OCI-LY7 (cell line): Measurements from ENCODE around the gene GLRA3. TPM values are rescaled to one million over a fixed set of nuclear protein-coding genes. Genes with fewer than 3 reads are reported as not detected.

ENCODE experiments used
- BruUV-seq: library from RNA; stranded (reverse); fragments of 400-500 nt; replicated peaks from 2 replicates; lab custom pipeline; 2021; lab: Mats Ljungman, UMichigan
- CTCF ChIA-PET: fragments of 300-600 bp; sonication (Branson Sonifier 250); formaldehyde crosslinking; loops from one replicate; lab custom pipeline; 2022; ENCODE audit warnings: antibody characterized with exemption; ENCODE audit not compliant: unreplicated experiment; lab: Charles Lee
- POLR2A ChIA-PET: fragments of 300-600 bp; sonication (Branson Sonifier 250); formaldehyde crosslinking; loops from one replicate; lab custom pipeline; 2022; ENCODE audit warnings: antibody characterized with exemption; lab: Charles Lee
- DNase-seq: peaks from one replicate; pipeline ENCODE4 v3.0.0-alpha.2; 2015; ENCODE audit warnings: low spot score
- H2AFZ ChIP-seq: fragments of 200-600 bp; sonication (generic), shearing (Covaris generic); 2 replicates; pipeline ENCODE4 v1.6.1; 2014; ENCODE audit warnings: mild to moderate bottlenecking, antibody characterized with exemption, low read length, moderate library complexity
- H3K27ac ChIP-seq: fragments of 200-600 bp; sonication (generic); 2 replicates; pipeline ENCODE4 v1.5.1; 2014; ENCODE audit warnings: mixed run types, low read depth, mild to moderate bottlenecking, moderate library complexity, low read length, inconsistent platforms; ENCODE audit not compliant: poor library complexity, severe bottlenecking
- H3K36me3 ChIP-seq: fragments of 200-600 bp; sonication (generic); 2 replicates; pipeline ENCODE4 v1.6.1; 2014; ENCODE audit warnings: mild to moderate bottlenecking, antibody characterized with exemption, low read length, moderate library complexity, mixed read lengths; ENCODE audit not compliant: insufficient read depth
- H3K4me1 ChIP-seq: fragments of 200-600 bp; sonication (generic); 2 replicates; pipeline ENCODE4 v1.5.1; 2014; ENCODE audit warnings: mild to moderate bottlenecking, low read length; ENCODE audit not compliant: insufficient read depth, poor library complexity, severe bottlenecking
- H3K4me2 ChIP-seq: fragments of 200-600 bp; sonication (generic); 2 replicates; pipeline ENCODE4 v1.6.1; 2014; ENCODE audit warnings: mild to moderate bottlenecking, low read length
- H3K4me3 ChIP-seq: fragments of 200-600 bp; sonication (generic); 2 replicates; pipeline ENCODE4 v1.5.1; 2014; ENCODE audit warnings: mild to moderate bottlenecking, low read depth, low read length; ENCODE audit not compliant: poor library complexity, severe bottlenecking
- H3K79me2 ChIP-seq: fragments of 200-600 bp; sonication (generic); 2 replicates; pipeline ENCODE4 v1.6.1; 2016; ENCODE audit warnings: low read depth, mild to moderate bottlenecking, low read length, moderate library complexity, mixed read lengths; ENCODE audit not compliant: insufficient read depth
- H3K9me2 ChIP-seq: fragments of 200-600 bp; sonication (generic); 2 replicates; pipeline ENCODE4 v1.6.1; 2016; ENCODE audit warnings: mild to moderate bottlenecking, low read length, mixed read lengths; ENCODE audit not compliant: insufficient read depth
- H3K9me3 ChIP-seq: fragments of 200-600 bp; sonication (generic); 2 replicates; pipeline ENCODE4 v1.6.1; 2014; ENCODE audit warnings: mild to moderate bottlenecking, mixed run types, low read length, mixed read lengths
- H4K20me1 ChIP-seq: fragments of 200-600 bp; sonication (generic); 2 replicates; pipeline ENCODE4 v1.6.1; 2014; ENCODE audit warnings: mild to moderate bottlenecking, antibody characterized with exemption, low read length, moderate library complexity, mixed read lengths; ENCODE audit not compliant: insufficient read depth
- EZH2phosphoT487 ChIP-seq: fragments of 200-600 bp; sonication (generic); IDR thresholded peaks from 2 replicates; pipeline ENCODE4 v1.6.1; 2018; ENCODE audit warnings: low read depth, borderline replicate concordance, mild to moderate bottlenecking, mixed run types, antibody characterized with exemption, low read length, moderate library complexity, mixed read lengths
- intact Hi-C: fragments of 100-400 bp; cut with micrococcal nuclease; formaldehyde crosslinking; loops from one replicate; pipeline ENCODE4 v1.10.0; 2022; ENCODE audit not compliant: unreplicated experiment
- total RNA-seq, 2 experiments: library from RNA; depleted of rRNA in 1 of 2; stranded (reverse); fragments of >200 nt in 1 of 2; shearing (Covaris generic) in 1 of 2; gene quantifications; 2 replicates each; pipeline ENCODE4 v1.2.3, GENCODE V29; 2014 to 2022
- TF ChIP-seq, protein P1 (sequence below): fragments of 200-600 bp; sonication (generic); conservative IDR thresholded peaks from 2 replicates; pipeline ENCODE4 v1.5.1; 2014; ENCODE audit warnings: mild to moderate bottlenecking, antibody characterized with exemption, low read length, moderate library complexity, mixed read lengths

Gene GLRA3
- total RNA-seq, 2 experiments from 2014 or later, result 0.92 to 1.6 TPM

- Histone ChIP-seq H3K4me3 (no peak overlapping the region), H3K27ac (no peak overlapping the region), H3K79me2 (no peaks in the 10 kb centered on the region), H3K9me3 (no peaks in the 10 kb centered on the region), H3K9me2 (0 out of 2 replicates have a peak, but pooled peaks cover 4% of the 10 kb centered on the region), H3K4me1 (no peaks in the 10 kb centered on the region), H2AFZ (no peak overlapping the region), H3K36me3 (no peaks in the 10 kb centered on the region), H3K4me2 (no peak overlapping the region), H4K20me1 (no peaks in the 10 kb centered on the region)
- intact Hi-C loops, result no loop called here
- ChIA-PET CTCF (no interaction called here), POLR2A (interaction anchor here (0.9 to 1.6 kb wide), 2 partner anchors 10 to 779 kb away, joined by 3 to 6 read pairs; no protein-coding TSS in a partner anchor)
- no peak for TF ChIP-seq EZH2phosphoT487
- TF ChIP-seq, protein P1, sequence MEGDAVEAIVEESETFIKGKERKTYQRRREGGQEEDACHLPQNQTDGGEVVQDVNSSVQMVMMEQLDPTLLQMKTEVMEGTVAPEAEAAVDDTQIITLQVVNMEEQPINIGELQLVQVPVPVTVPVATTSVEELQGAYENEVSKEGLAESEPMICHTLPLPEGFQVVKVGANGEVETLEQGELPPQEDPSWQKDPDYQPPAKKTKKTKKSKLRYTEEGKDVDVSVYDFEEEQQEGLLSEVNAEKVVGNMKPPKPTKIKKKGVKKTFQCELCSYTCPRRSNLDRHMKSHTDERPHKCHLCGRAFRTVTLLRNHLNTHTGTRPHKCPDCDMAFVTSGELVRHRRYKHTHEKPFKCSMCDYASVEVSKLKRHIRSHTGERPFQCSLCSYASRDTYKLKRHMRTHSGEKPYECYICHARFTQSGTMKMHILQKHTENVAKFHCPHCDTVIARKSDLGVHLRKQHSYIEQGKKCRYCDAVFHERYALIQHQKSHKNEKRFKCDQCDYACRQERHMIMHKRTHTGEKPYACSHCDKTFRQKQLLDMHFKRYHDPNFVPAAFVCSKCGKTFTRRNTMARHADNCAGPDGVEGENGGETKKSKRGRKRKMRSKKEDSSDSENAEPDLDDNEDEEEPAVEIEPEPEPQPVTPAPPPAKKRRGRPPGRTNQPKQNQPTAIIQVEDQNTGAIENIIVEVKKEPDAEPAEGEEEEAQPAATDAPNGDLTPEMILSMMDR, result no peak
- no TSS peak for BruUV-seq
- DNase-seq, result no peak
Observed at GRCh38 chr4:174752026-174752425, 77.0 kb downstream of the GLRA3 start.

GRCh38 chr4:174749091-174749490 lies 80.0 kb downstream of the GLRA3 start:
- BruUV-seq, result no TSS peak
- POLR2A ChIA-PET, result interaction anchor here (1.6 to 2.1 kb wide), 2 partner anchors 8 to 15 kb away, joined by 4 to 8 read pairs; no protein-coding TSS in a partner anchor
- no peak overlapping the region for H3K4me2 ChIP-seq
- CTCF ChIA-PET, result no interaction called here
- no peak overlapping the region for H3K4me3 ChIP-seq
- intact Hi-C loops, result no loop called here
- H2AFZ ChIP-seq, result no peak overlapping the region
- no peak for TF ChIP-seq EZH2phosphoT487
- TF ChIP-seq, protein P1, result no peak
- H3K9me3 ChIP-seq, result peaks cover 13% of the 10 kb centered on the region
- 0 out of 2 replicates have a peak, but pooled peaks cover 4% of the 10 kb centered on the region for H3K9me2 ChIP-seq
- no peak for DNase-seq
- no peaks in the 10 kb centered on the region for H3K36me3 ChIP-seq
- no peaks in the 10 kb centered on the region for H3K79me2 ChIP-seq
- no peak overlapping the region for H3K27ac ChIP-seq
- H4K20me1 ChIP-seq, result no peaks in the 10 kb centered on the region
- no peaks in the 10 kb centered on the region for H3K4me1 ChIP-seq

- Histone ChIP-seq H3K36me3 (no peaks in the 10 kb centered on the region), H3K4me3 (no peak overlapping the region), H3K4me2 (no peak overlapping the region), H3K9me2 (0 out of 2 replicates have a peak, but pooled peaks cover 2% of the 10 kb centered on the region), H4K20me1 (no peaks in the 10 kb centered on the region), H3K27ac (no peak overlapping the region), H2AFZ (no peak overlapping the region), H3K4me1 (no peaks in the 10 kb centered on the region), H3K9me3 (peaks cover 13% of the 10 kb centered on the region), H3K79me2 (no peaks in the 10 kb centered on the region)
- ChIA-PET CTCF (no interaction called here), POLR2A (no interaction called here)
- intact Hi-C loops, result no loop called here
- no TSS peak for BruUV-seq
- no peak for TF ChIP-seq EZH2phosphoT487
- TF ChIP-seq, protein P1, result no peak
- DNase-seq, result no peak
Observed at GRCh38 chr4:174746710-174747109, 82.3 kb downstream of the GLRA3 start.
